Neural crest cell (in vitro differentiated cells): ENCODE measurements around the gene HIGD2A. TPM values are rescaled to one million over a fixed set of nuclear protein-coding genes. Genes with fewer than 3 reads are reported as not detected.

Experiments used
- DNase-seq: peaks from one replicate; pipeline ENCODE4 v3.0.0; 2021; ENCODE audit warnings: low read depth, mixed read lengths, low spot score
- H3K27ac Mint-ChIP-seq: one replicate; pipeline ENCODE4 v1.8.0; 2021; ENCODE audit warnings: mild to moderate bottlenecking, mixed read lengths; ENCODE audit not compliant: unreplicated experiment
- H3K27me3 Mint-ChIP-seq: 2 replicates; pipeline ENCODE4 v1.8.0; 2021; ENCODE audit warnings: low read depth, mild to moderate bottlenecking, mixed read lengths
- H3K36me3 Mint-ChIP-seq: 2 replicates; pipeline ENCODE4 v1.8.0; 2021; ENCODE audit warnings: low read depth, mild to moderate bottlenecking, mixed read lengths
- H3K4me1 Mint-ChIP-seq: 2 replicates; pipeline ENCODE4 v1.8.0; 2021; ENCODE audit warnings: mixed read lengths
- H3K4me3 Mint-ChIP-seq: one replicate; pipeline ENCODE4 v1.8.0; 2021; ENCODE audit warnings: mild to moderate bottlenecking, mixed read lengths
- H3K9me3 Mint-ChIP-seq: 2 replicates; pipeline ENCODE4 v1.8.0; 2021; ENCODE audit warnings: mixed read lengths
- total RNA-seq: library from RNA; stranded (reverse); gene quantifications from 2 replicates; pipeline ENCODE4 v1.2.1, GENCODE V29; 2021
- TF ChIP-seq, protein P1 (sequence below): fragments of 200-600 bp; sonication (generic); conservative IDR thresholded peaks from 2 replicates; pipeline ENCODE4 v1.5.0; 2021; ENCODE audit warnings: antibody characterized with exemption, mild to moderate bottlenecking

The HIGD2A gene
- total RNA-seq, 1 donor from 2014 or later, result 91.2 TPM

DNA sequence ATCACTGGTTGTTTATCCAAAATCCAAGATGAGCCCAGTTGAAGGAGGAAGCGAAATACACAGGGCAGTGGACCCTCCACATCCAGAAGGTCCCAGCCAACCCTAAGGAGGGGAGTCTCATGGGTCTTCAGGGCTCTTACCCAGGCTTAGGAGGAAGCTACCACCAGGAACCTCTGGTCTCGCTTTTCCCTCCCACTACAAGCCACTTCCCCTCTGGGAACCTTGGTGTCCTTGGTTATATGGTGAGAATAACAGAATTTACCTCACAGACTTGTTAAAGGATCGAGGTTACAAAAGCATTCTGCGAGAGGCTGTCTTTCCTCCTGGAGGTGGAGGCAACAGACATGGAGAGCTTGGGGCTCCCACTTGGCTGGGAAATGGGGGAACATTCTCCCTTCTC is 3.4 kb downstream of the HIGD2A start:
- DNase-seq, result no peak
- peak overlapping the region; percentile 54 for H3K4me3 Mint-ChIP-seq
- H3K9me3 Mint-ChIP-seq, result no peaks in the 10 kb centered on the region
- no peaks in the 10 kb centered on the region for H3K27me3 Mint-ChIP-seq
- H3K36me3 Mint-ChIP-seq, result no peaks in the 10 kb centered on the region
- H3K4me1 Mint-ChIP-seq, result peaks cover 20% of the 10 kb centered on the region
- TF ChIP-seq, protein P1, sequence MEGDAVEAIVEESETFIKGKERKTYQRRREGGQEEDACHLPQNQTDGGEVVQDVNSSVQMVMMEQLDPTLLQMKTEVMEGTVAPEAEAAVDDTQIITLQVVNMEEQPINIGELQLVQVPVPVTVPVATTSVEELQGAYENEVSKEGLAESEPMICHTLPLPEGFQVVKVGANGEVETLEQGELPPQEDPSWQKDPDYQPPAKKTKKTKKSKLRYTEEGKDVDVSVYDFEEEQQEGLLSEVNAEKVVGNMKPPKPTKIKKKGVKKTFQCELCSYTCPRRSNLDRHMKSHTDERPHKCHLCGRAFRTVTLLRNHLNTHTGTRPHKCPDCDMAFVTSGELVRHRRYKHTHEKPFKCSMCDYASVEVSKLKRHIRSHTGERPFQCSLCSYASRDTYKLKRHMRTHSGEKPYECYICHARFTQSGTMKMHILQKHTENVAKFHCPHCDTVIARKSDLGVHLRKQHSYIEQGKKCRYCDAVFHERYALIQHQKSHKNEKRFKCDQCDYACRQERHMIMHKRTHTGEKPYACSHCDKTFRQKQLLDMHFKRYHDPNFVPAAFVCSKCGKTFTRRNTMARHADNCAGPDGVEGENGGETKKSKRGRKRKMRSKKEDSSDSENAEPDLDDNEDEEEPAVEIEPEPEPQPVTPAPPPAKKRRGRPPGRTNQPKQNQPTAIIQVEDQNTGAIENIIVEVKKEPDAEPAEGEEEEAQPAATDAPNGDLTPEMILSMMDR, result no peak
- no peak overlapping the region for H3K27ac Mint-ChIP-seq

DNA sequence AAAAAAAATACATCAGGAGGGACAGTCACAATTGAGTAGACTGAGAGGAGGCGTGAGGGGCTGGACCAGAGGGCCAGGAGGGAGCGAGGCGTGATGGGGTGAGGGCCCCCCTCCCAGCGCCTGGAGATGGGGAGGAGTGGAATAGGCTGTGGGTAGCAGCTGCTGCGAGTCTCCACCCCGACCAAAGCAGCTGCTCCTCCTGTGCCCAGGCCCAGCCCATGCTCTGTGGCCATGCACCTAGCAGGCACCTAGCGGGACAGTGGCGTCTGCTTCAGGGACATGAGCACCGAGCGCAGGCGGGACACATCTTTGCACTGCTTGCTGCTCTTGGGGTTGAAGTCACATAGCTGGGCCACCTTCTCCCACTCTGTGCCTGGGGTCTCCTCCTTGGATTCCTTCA is 4.0 kb downstream of the HIGD2A start:
- no peaks in the 10 kb centered on the region for H3K27me3 Mint-ChIP-seq
- TF ChIP-seq, protein P1, result no peak
- H3K4me1 Mint-ChIP-seq, result peaks cover 15% of the 10 kb centered on the region

DNA sequence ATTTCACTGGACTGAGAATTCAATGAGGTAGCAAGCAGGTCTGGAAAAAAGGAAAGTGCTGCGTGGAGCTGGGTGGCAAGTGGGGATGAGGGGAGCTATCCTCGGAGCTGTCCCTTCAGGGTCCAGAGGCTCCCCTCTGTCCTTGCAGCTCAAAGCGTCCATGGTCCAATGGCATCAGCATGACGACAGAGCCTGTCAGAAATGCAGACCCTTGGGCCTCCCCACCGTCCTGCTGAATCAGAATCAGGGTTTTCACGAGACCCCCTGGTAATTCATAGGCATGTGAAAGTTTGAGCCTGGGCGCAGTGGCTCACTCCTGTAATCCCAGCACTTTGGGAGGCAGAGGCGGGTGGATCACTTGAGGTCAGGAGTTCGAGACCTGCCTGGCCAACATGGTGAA is 5.5 kb downstream of the HIGD2A start:
- peaks cover 5% of the 10 kb centered on the region for H3K4me1 Mint-ChIP-seq
- H3K27ac Mint-ChIP-seq, result no peak overlapping the region
- H3K9me3 Mint-ChIP-seq, result no peaks in the 10 kb centered on the region
- no peak overlapping the region for H3K4me3 Mint-ChIP-seq
- no peaks in the 10 kb centered on the region for H3K36me3 Mint-ChIP-seq
- no peak for DNase-seq
- TF ChIP-seq, protein P1, result no peak
- no peaks in the 10 kb centered on the region for H3K27me3 Mint-ChIP-seq

More for the DNA sequence above, 4.0 kb downstream of the HIGD2A start:
- Mint-ChIP-seq H3K4me3 (peak overlapping the region; percentile 82), H3K27ac (no peak overlapping the region), H3K36me3 (no peaks in the 10 kb centered on the region), H3K9me3 (no peaks in the 10 kb centered on the region)
- no peak for DNase-seq

DNA sequence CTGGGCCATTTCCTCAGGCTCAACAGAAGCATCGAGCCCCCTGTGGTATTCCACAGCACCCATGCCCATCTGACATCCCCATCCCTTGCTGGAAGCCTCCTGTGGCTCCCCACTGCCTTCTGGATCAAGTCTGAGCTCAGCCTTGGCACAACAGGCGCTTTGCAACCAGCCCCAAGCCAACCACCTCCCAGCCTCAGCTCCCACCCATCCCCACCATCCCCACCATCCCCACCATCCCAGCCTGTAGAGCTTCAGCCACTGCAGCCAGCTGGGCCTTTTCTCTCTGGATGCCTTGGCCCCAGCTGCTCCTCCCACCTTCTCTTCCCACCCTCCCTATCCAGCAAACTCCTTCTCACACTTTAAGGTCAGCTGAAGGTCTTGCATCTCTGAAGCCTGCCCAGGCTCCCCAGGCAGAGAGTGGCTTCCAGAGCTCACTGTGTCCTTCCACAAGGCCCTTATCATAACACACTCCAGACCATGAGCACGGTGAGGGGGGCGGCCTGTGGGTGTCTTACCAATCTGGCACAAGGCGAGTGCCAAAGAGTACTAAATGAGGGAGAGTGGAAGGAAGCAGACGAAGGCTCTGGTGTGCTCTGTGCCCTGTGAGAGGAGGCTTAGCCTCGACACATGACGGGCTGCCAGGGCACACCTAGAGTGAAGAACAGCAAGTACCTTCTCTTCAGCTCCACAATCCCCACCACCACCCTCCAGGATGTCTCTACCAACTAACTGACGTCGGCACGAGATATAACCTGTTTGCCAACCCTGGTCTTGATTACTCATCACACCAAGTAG is 6.5 kb downstream of the HIGD2A start:
- no peak for DNase-seq
- H3K27me3 Mint-ChIP-seq, result no peaks in the 10 kb centered on the region
- no peaks in the 10 kb centered on the region for H3K36me3 Mint-ChIP-seq
- TF ChIP-seq, protein P1, result no peak
- no peak overlapping the region for H3K27ac Mint-ChIP-seq
- H3K9me3 Mint-ChIP-seq, result no peaks in the 10 kb centered on the region
- no peaks in the 10 kb centered on the region for H3K4me1 Mint-ChIP-seq
- H3K4me3 Mint-ChIP-seq, result no peak overlapping the region

DNA sequence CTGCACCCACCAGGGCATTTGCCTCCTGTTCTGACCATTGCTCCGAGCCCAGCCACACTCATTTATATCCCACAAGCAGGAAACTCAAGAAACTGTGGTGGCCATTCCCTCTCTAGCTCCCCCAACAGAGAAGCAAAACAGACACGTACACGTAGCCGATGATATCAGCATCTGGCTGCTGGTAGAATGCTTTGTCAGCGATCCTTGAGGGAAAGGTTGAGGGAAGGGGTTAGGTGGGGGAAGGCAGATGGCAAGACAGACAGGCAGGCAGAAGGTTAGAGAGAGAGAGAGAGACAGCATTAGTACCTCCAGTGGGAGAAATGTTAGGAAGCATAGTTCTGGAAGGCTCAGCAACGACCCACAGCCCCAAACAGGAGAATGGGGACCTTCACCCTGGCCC is 7.8 kb downstream of the HIGD2A start:
- no peaks in the 10 kb centered on the region for H3K4me1 Mint-ChIP-seq
- no peaks in the 10 kb centered on the region for H3K27me3 Mint-ChIP-seq
- no peaks in the 10 kb centered on the region for H3K36me3 Mint-ChIP-seq
- H3K9me3 Mint-ChIP-seq, result no peaks in the 10 kb centered on the region
- TF ChIP-seq, protein P1, result no peak
- no peak for DNase-seq
- no peak overlapping the region for H3K27ac Mint-ChIP-seq
- H3K4me3 Mint-ChIP-seq, result no peak overlapping the region
